Fibroblast of skin of left quadriceps (primary cell): ENCODE data around the gene ST3GAL5.
"Not testable (repeated sequence)": the region's sequence is repeated elsewhere in the genome, so short reads cannot be mapped to it uniquely, and the experiment has no call there.

Source experiments
- DNase-seq, 2 experiments: peaks; one replicate each; pipeline ENCODE4 v3.0.0-alpha.2; 2013; ENCODE audit warnings: low read depth in 2 of 2

Gene ST3GAL5

DNA sequence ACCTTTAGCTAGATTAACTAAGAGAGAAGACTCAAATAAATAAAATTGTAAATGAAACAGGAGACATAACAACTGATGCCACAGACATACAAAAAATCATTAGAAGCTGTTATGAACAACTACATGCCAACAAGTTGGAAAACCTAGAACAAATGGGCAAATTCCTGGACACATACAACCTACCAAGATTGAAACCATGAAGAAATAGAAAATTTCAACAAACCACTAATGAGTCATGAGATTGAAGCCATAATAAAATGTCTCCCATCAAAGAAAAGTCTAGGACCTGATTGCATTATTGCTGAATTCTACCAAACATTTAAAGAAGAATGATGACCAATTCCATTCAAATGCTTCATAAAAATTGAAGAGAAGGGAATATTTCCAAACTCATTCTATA, 54.3 kb downstream of the ST3GAL5 start:
- no peak for DNase-seq

DNA sequence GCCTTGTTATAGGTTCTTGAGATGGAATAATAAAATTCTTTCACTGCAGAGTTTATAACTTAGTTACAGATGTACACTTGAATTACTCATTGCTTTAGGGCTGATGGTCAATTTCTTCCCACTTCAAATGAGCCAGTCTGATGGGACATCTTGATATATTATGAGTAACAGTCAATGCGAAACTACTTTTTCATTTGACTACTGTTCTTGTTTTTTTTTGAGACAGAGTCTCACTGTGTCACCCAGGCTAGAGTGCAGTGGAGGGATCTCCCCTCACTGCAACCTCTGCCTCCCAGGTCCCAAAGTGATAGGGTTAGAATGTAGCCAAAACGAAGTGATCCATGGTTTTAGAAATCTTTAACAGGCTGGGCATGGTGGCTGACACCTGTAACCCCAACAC, 57.1 kb downstream of the ST3GAL5 start:
- DNase-seq: no peak

DNA sequence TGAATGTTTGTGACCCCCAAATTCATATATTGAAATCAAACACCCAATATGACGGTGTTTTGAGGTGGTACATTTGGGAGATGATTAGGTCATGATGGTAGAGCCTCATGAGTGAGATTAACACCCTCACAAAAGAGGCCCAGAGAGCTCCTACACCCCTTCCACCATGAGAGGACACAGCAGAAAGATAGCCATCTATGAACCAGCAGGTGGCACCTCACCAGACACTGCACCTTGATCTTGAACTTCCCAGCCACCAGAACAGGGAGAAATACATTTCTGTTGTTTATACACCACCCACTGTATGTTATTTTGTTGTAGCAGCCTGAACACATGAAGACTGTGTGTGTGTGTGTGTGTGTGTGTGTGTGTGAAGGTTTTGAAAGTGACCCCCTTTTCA, 58.1 kb downstream of the ST3GAL5 start:
- DNase-seq: no peak

GRCh38 chr2:85829394-85829793, 59.4 kb downstream of the ST3GAL5 start:
- not testable (repeated sequence) for DNase-seq

GRCh38 chr2:85828725-85829124, 60.1 kb downstream of the ST3GAL5 start:
- no peak for DNase-seq

DNA sequence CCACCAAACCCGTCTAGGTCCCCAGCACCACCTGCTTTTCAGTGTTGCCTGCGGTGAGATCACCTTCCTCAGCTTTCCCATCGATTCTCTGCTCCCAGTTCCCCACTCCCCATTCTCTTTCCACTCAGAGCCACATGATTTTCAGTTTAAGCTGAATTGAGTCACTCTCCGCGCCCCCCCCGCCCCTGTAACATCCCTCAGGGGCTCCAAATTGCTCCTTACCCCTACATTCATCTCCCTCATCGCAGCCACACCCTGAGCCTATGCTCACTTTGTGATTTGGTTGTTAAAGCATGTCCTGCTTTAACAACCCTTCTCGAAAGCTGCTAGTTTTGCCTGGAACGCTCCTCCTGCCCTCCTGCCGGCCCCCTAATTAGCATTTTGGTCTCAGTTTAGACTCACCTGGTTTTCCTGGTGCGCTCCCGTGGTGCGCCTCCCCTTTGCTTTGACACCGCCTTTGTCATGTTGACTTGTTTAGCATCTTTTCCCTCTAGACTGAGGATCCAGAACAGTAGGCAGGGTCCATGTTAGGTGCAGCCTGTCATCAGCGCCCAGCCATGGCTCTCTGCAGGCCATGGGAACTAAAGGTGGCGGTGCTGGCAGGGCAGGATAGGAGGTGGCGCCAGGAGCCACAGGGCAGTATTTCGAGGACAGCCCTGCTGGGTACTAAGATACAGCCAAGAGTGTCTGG, 60.8 kb downstream of the ST3GAL5 start:
- DNase-seq: no peak

GRCh38 chr2:85826990-85827878, 61.6 kb downstream of the ST3GAL5 start:
- peak; percentile 39 to 44 for DNase-seq

DNA sequence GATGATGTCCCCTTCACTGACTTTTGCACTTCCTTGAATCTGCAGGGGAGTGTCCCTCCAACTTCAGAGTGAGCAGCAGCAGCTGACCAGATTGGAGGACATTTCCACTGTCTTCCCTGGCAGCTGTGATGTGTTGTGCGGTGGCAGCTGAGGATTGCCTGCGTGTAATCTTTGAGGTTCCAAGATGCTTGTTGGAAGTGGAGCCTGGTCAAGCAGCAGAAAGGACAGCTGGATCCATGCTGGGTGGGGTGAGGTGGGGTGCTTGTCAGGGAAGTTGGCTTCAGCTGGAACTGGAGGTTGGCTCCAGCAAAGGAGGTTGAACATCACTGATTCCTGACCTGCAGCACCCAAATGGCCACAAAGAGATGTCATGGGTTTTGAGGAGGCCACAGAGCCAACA, 64.8 kb downstream of the ST3GAL5 start:
- DNase-seq: no peak

GRCh38 chr2:85822766-85823165, 66.0 kb downstream of the ST3GAL5 start:
- no peak for DNase-seq

- DNase-seq: no peak
Measured at GRCh38 chr2:85819811-85820510, 68.8 kb downstream of the ST3GAL5 start.

DNA sequence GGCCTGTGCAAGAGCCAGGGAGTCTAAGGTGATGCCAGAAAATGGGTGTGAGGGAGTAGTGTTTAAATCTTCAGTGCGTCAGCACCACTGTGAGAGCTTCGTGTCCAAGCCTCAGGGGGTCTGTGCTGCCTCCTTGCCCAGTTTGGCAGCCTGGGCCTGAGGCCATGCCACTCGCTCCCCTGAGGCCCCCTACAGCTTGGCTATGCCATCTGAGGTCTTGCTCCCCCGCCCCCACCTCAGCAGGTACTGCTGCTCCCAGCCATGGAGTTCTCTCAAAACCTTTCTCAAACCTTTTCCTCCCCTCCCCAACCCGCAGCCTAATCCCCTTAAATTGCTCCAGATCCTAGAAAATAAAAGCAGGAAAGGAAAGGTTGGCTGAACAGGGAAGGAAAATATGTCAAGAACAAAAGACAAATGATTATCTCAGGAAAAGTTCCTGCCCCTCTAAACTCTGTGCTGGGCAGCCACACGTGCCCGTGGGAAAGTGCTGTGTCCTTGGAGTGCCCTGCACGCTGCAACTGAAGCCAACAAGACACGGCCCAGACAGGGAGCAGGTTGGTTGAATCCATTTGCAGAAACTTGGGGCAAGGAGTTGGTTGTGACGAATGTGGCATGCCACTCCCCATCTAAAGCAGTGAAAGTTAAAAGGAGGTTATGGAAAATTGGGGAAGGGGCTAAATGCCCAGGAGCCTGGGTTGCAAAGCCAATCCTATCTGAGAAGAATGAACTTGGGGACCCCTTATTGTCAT, 73.8 kb downstream of the ST3GAL5 start:
- DNase-seq: no peak

DNA sequence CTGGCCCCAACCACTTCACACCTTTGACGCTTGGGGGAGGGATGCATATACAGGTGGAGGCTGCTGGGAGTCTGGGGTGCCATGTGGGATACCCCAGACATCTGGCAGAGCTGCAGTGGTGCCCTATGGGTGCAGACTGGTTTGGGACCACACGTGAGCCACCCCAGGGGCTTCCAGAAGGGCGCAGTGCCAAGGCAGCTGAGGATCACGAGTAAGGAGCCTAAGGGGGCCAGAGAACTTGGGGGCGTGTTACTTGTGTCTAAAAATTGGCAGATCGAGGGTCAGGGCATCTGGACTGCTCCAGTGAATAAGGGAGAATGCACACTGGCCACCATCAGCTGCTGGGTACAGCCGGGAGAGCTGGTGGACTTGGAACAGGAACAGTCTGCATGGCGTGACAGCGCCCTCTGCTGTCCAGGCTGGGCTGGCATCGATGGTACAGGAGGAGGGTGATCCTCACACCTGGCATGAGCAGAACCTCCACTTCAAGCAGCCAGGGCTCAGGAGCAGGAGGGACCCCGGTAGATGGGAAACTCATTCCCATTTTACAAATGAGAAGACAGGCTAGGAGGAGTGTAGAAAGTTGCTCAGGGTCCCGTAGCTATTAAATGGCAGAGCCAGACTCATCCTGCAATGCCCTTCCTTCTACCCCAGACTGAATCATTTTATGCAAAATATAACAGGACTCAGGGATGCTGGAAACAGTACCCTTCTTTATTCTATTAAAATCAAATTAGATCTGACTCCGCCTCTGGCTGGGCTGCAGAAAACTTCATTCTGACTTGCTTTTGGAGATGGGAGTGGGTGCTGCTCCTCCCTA, 74.6 kb downstream of the ST3GAL5 start:
- DNase-seq: peak; percentile 61 to 67

DNA sequence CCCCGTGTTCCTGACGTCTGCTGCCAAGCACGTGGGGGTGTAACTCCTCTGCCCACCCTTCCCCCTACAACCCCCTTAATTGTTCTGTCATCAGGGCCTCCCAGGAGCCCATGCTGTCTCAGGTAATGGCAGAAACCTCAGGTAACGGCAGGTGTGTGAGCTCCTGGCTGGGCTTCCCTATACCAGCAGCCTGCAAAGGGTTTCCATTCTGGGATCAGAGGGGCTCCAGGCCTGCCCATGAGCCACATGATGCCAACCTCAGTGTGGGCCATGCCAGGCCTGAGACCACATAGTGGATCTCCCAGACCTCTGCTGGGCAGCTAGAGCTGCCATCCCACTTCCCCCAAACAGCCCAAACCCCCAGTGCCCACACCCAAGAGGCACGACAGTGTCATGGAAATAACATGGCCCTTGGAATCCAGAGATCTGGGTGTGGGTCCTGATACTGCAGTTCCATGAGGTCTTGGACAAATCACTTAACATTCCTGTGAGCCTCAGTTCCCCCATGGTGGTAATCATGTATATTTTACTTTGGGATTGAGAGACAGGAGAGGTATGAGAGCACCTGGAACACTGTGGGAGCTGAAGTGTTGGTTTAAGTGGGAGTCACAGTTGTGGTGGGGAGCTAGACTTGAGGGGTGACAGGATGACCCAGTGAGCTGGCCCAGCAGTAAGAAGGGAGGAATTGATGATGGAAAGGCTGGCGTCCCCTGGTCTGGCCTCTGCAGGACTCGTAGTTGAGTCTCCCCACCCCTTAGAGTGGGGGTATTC, 75.4 kb downstream of the ST3GAL5 start:
- no peak for DNase-seq

- no peak for DNase-seq
Measured at GRCh38 chr2:85812094-85812735, 76.6 kb downstream of the ST3GAL5 start.

DNA sequence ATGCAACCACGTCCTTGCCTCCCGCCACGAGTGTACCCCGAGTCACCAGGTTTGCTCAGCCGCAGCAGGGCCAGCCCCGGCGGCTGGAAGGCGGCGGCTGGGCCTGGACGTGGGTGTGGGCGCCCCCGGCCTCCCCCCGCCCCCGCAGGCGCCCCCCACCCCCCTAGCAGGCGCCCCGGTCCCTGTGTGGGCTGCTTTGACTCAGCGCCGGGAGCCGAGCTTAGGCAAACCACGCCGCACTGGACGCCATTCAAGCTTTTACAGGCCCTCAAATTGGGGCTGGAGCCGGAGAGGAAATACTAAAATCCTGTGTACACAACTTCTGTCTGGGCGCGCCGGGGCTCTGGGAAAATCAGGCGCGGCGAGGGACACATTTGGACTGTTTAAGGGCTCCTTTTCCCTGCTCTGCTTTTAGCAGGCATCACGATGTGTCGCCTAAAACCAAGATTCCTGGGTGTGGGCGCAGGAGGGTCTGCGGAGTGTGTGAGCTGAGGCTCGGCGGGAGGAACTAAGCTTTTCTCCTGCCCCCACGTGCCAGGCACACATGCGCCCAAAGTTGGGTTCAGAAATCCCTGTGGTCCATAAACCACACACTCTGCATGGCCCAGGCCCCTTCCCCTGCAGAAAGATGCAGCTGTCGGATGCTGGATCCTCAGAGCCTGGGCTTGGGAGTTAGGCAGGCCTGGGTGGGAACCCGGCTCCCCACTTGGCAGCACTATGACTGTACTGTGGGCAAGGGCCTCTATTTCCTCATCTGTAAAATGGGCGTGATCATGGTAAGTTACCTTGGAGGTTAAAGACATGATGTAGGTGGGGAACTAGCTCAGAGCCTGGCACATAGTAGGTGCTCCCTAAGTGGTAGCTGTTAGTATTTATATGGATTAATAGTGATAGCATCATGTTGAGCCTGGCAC, 77.4 kb downstream of the ST3GAL5 start:
- DNase-seq: no peak

DNA sequence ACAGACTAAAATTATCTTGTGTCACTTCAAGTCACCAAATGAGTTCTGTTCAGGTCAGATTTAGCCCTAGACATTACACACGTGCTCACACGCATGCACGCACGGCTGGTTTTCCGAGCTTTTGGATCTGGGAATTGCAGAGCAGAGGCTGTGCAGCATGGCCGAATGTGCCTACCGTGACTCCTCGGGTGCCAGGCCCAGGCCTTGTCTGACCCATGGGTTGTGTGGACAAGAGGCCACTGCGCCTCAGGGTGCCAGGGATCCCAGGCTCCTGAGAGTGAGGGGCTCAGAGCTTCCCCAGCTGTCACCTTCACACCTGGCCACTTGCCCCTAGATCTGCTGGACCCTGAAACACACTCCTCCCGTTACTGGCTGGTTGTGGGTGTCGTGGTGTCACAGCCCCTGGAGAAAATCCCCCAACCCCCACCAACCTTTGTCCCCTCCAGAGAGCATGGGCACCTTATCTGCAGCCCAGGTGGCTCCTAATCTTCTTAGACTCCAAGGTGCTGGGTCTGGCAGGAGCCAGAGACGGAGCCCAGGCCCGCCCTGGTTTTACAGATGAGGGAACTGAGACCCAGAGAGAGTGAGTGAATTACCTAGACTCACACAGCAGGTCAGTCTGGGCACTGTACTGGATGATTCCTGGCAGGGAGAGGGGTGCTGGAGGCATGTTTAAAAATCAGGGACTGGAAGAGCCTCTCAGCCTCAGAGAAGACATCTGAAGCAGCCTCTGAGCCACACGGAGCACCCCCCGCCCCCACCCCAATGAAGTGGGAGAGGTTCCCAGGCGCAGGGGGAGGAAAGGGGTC, 78.2 kb downstream of the ST3GAL5 start:
- no peak for DNase-seq

- no peak for DNase-seq
Measured at GRCh38 chr2:85807756-85808155, 81.0 kb downstream of the ST3GAL5 start.
